ENCODE results near the gene HSD17B12. TPM values are rescaled to one million over a fixed set of nuclear protein-coding genes. Genes with fewer than 3 reads are reported as not detected.

The HSD17B12 gene
- total and polyA plus RNA-seq, 2 of the 13 experiments (the other 11 are each of a cell fraction or from before 2014, with no cell fraction given) = 50.3 to 117 TPM

GRCh38 chr11:43643898-43644620 is 36.5 kb upstream of the HSD17B12 start (continued):
- TF ChIP-seq, protein P1, sequence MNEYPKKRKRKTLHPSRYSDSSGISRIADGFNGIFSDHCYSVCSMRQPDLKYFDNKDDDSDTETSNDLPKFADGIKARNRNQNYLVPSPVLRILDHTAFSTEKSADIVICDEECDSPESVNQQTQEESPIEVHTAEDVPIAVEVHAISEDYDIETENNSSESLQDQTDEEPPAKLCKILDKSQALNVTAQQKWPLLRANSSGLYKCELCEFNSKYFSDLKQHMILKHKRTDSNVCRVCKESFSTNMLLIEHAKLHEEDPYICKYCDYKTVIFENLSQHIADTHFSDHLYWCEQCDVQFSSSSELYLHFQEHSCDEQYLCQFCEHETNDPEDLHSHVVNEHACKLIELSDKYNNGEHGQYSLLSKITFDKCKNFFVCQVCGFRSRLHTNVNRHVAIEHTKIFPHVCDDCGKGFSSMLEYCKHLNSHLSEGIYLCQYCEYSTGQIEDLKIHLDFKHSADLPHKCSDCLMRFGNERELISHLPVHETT (CRISPR knock-in tag; conservative IDR thresholded peaks at IDR 0.05) = no peak
- no peak for TF ChIP-seq ZNF296 (CRISPR knock-in tag; conservative IDR thresholded peaks at IDR 0.05)
- TF ChIP-seq SIX4 (CRISPR knock-in tag; IDR thresholded peaks at IDR 0.05) = peak; percentile 55; the same call in 1 of the 2 replicates
- peak; percentile 82 for TF ChIP-seq ZMYM4 (CRISPR knock-in tag; IDR thresholded peaks at IDR 0.05)
- no peak for TF ChIP-seq HNRNPH1 (optimal IDR thresholded peaks at IDR 0.05; ENCODE audit: low read depth, low read length)
- peak; percentile 100 for TF ChIP-seq ZNF143 (CRISPR knock-in tag; IDR thresholded peaks at IDR 0.05)
- 0 out of 2 replicates have a peak, but pooled peaks have one; percentile 17 for TF ChIP-seq ZNF160 (CRISPR knock-in tag; IDR thresholded peaks at IDR 0.05)
- TF ChIP-seq GRHL1 (CRISPR knock-in tag; conservative IDR thresholded peaks at IDR 0.05) = no peak
- TF ChIP-seq SIN3B (IDR thresholded peaks at IDR 0.05; ENCODE audit: low read length) = peak; percentile 93
- TF ChIP-seq EZH2 (conservative IDR thresholded peaks at IDR 0.05; ENCODE audit: low read depth, low read length) = no peak
- TF ChIP-seq E2F5 (CRISPR knock-in tag; conservative IDR thresholded peaks at IDR 0.05) = no peak
- TF ChIP-seq, protein P2, sequence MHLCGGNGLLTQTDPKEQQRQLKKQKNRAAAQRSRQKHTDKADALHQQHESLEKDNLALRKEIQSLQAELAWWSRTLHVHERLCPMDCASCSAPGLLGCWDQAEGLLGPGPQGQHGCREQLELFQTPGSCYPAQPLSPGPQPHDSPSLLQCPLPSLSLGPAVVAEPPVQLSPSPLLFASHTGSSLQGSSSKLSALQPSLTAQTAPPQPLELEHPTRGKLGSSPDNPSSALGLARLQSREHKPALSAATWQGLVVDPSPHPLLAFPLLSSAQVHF (CRISPR knock-in tag; IDR thresholded peaks at IDR 0.05) = no peak
- no peak for TF ChIP-seq HOXD1 (CRISPR knock-in tag; IDR thresholded peaks at IDR 0.05)
- no peak for TF ChIP-seq ZFP36 (IDR thresholded peaks at IDR 0.05; ENCODE audit: borderline replicate concordance, low read depth, low read length, partially characterized antibody)
- no peak for TF ChIP-seq ZNF354B (CRISPR knock-in tag; IDR thresholded peaks at IDR 0.05)
- no peak for TF ChIP-seq JUNB (CRISPR knock-in tag; IDR thresholded peaks at IDR 0.05; ENCODE audit: borderline replicate concordance)
- TF ChIP-seq ZNF234 (CRISPR knock-in tag; conservative IDR thresholded peaks at IDR 0.05) = 0 out of 2 replicates have a peak, but pooled peaks have one; percentile 25
- TF ChIP-seq THAP11 (CRISPR knock-in tag; IDR thresholded peaks at IDR 0.05) = peak; percentile 100
- TF ChIP-seq KDM1A (CRISPR knock-in tag; IDR thresholded peaks at IDR 0.05) = no peak
- 0 out of 2 replicates have a peak, but pooled peaks have one; percentile 17 for TF ChIP-seq ZNF362 (CRISPR knock-in tag; IDR thresholded peaks at IDR 0.05; ENCODE audit: borderline replicate concordance)
- TF ChIP-seq HDAC1 (CRISPR knock-in tag; IDR thresholded peaks at IDR 0.05) = peak; percentile 65
- 0 out of 2 replicates have a peak, but pooled peaks have one; percentile 22 for TF ChIP-seq ZNF619 (CRISPR knock-in tag; IDR thresholded peaks at IDR 0.05)
- no peak for TF ChIP-seq STAT5B (CRISPR knock-in tag; IDR thresholded peaks at IDR 0.05)
- TF ChIP-seq XRCC5 (optimal IDR thresholded peaks at IDR 0.05; ENCODE audit: low read length) = peak; percentile 69
- no peak for TF ChIP-seq ZNF382 (CRISPR knock-in tag; IDR thresholded peaks at IDR 0.05; ENCODE audit: borderline replicate concordance)
- TF ChIP-seq FOXA3 (CRISPR knock-in tag; IDR thresholded peaks at IDR 0.05) = peak; percentile 52
